PC-9 (cell line): ENCODE measurements around the gene EFCAB11. TPM values are rescaled to one million over a fixed set of nuclear protein-coding genes. Genes with fewer than 3 reads are reported as not detected.
A peak's percentile ranks its signal among the peaks of the same experiment; 100 is the strongest.
"Not testable (repeated sequence)": the region's sequence is repeated elsewhere in the genome, so short reads cannot be mapped to it uniquely, and the experiment has no call there.

Experiments used
- BruUV-seq: library from RNA; stranded (reverse); fragments of 400-500 nt; replicated peaks from 2 replicates; lab custom pipeline; 2021; lab: Mats Ljungman, UMichigan
- CTCF ChIA-PET: fragments of 300-600 bp; sonication (Branson Sonifier 250); formaldehyde crosslinking; loops from one replicate; lab custom pipeline; 2022; ENCODE audit warnings: antibody characterized with exemption; lab: Charles Lee
- POLR2A ChIA-PET: fragments of 300-600 bp; sonication (Branson Sonifier 250); formaldehyde crosslinking; loops from one replicate; lab custom pipeline; 2022; ENCODE audit warnings: antibody characterized with exemption; ENCODE audit not compliant: unreplicated experiment; lab: Charles Lee
- DNase-seq, 2 experiments: peaks; one replicate each; pipeline versions ENCODE4 v3.0.0 to v3.0.0-alpha.2; 2015 to 2022; ENCODE audit warnings: mixed read lengths in 1 of 2
- H2AFZ ChIP-seq: fragments of 200-600 bp; sonication (generic); 2 replicates; pipeline ENCODE4 v1.8.1; 2017; ENCODE audit warnings: antibody characterized with exemption
- H3F3A ChIP-seq: fragments of 200-600 bp; sonication (generic); 2 replicates; pipeline ENCODE4 v1.8.1; 2017; ENCODE audit warnings: antibody characterized with exemption, mild to moderate bottlenecking, low read depth; ENCODE audit not compliant: insufficient read depth
- H3K27ac ChIP-seq: fragments of 200-600 bp; sonication (generic); 2 replicates; pipeline ENCODE4 v1.6.1; 2016; ENCODE audit warnings: mixed run types
- H3K27me3 ChIP-seq: fragments of 200-600 bp; sonication (generic); 2 replicates; pipeline ENCODE4 v1.6.1; 2016; ENCODE audit warnings: low read depth, mixed run types; ENCODE audit not compliant: insufficient read depth
- H3K36me3 ChIP-seq: fragments of 200-600 bp; sonication (generic); 2 replicates; pipeline ENCODE4 v1.6.1; 2016; ENCODE audit warnings: low read depth, mixed run types
- H3K4me1 ChIP-seq: fragments of 200-600 bp; sonication (generic); replicated peaks from 2 replicates; pipeline ENCODE4 v1.6.1; 2016; ENCODE audit warnings: mixed run types; ENCODE audit not compliant: insufficient read depth
- H3K4me2 ChIP-seq: fragments of 200-600 bp; sonication (generic); 2 replicates; pipeline ENCODE4 v1.6.1; 2017; ENCODE audit warnings: mixed run types
- H3K4me3 ChIP-seq: fragments of 200-600 bp; sonication (generic); 2 replicates; pipeline ENCODE4 v1.6.1; 2016; ENCODE audit warnings: mixed run types
- H3K79me2 ChIP-seq: fragments of 200-600 bp; sonication (generic); 2 replicates; pipeline ENCODE4 v1.6.1; 2017; ENCODE audit warnings: low read depth, mixed run types
- H3K9me2 ChIP-seq: fragments of 200-600 bp; sonication (generic); 2 replicates; pipeline ENCODE4 v1.8.1; 2017; ENCODE audit warnings: mild to moderate bottlenecking; ENCODE audit not compliant: insufficient read depth
- H3K9me3 ChIP-seq: fragments of 200-600 bp; sonication (generic); 2 replicates; pipeline ENCODE4 v1.8.1; 2016; ENCODE audit warnings: low read depth; ENCODE audit not compliant: insufficient read depth
- H4K20me1 ChIP-seq: fragments of 200-600 bp; sonication (generic); 2 replicates; pipeline ENCODE4 v1.8.1; 2017; ENCODE audit not compliant: insufficient read depth
- EZH2 ChIP-seq: fragments of 200-600 bp; sonication (generic); IDR thresholded peaks from 2 replicates; pipeline ENCODE4 v1.8.0; 2017; ENCODE audit warnings: antibody characterized with exemption, low read depth
- intact Hi-C: fragments of 100-400 bp; cut with micrococcal nuclease; formaldehyde crosslinking; loops from one replicate; pipeline ENCODE4 v1.10.0; 2022; ENCODE audit not compliant: unreplicated experiment
- total RNA-seq: library from RNA; stranded (reverse); gene quantifications from 2 replicates; pipeline ENCODE4 v1.2.3, GENCODE V29; 2021
- TF ChIP-seq, protein P1 (sequence below): fragments of 200-600 bp; sonication (generic); conservative IDR thresholded peaks from 2 replicates; pipeline ENCODE4 v1.6.1; 2017; ENCODE audit warnings: mixed run types, antibody characterized with exemption, mild to moderate bottlenecking, moderate library complexity

EFCAB11 gene
- total RNA-seq, 1 experiment from 2014 or later = 8.4 TPM

DNA sequence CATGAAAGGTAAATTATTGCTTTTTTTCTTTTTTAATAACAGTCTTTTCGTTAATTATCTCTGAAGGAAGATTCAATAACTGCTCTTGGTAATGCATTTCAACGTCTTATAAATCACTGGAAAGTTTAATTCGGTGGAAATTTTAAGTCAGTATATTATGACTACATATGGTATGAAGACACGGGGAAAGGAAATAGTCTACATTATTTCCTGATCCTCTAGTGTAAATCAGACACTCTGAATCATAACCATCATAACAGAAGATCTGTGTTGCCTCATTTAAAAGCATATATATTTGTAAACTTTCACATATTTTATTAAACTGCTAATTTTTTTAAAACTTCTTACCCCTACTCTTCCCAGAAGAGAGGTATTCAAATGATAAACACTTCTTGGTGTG lies 53.7 kb downstream of the EFCAB11 start:
- H3K4me3 ChIP-seq = no peak overlapping the region
- intact Hi-C loops = no loop called here
- BruUV-seq = no TSS peak
- H3K9me3 ChIP-seq = no peaks in the 10 kb centered on the region
- no peak for DNase-seq
- H3K9me2 ChIP-seq = no peaks in the 10 kb centered on the region
- CTCF ChIA-PET = no interaction called here
- no peaks in the 10 kb centered on the region for H3K27me3 ChIP-seq
- no peak overlapping the region for H3K4me2 ChIP-seq
- H3F3A ChIP-seq = no peaks in the 10 kb centered on the region
- H3K4me1 ChIP-seq = no peaks in the 10 kb centered on the region
- no peaks in the 10 kb centered on the region for H3K36me3 ChIP-seq
- no peaks in the 10 kb centered on the region for H4K20me1 ChIP-seq
- no peak overlapping the region for H2AFZ ChIP-seq
- POLR2A ChIA-PET = no interaction called here
- H3K27ac ChIP-seq = no peak overlapping the region
- TF ChIP-seq EZH2 = no peak
- TF ChIP-seq, protein P1, sequence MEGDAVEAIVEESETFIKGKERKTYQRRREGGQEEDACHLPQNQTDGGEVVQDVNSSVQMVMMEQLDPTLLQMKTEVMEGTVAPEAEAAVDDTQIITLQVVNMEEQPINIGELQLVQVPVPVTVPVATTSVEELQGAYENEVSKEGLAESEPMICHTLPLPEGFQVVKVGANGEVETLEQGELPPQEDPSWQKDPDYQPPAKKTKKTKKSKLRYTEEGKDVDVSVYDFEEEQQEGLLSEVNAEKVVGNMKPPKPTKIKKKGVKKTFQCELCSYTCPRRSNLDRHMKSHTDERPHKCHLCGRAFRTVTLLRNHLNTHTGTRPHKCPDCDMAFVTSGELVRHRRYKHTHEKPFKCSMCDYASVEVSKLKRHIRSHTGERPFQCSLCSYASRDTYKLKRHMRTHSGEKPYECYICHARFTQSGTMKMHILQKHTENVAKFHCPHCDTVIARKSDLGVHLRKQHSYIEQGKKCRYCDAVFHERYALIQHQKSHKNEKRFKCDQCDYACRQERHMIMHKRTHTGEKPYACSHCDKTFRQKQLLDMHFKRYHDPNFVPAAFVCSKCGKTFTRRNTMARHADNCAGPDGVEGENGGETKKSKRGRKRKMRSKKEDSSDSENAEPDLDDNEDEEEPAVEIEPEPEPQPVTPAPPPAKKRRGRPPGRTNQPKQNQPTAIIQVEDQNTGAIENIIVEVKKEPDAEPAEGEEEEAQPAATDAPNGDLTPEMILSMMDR = no peak
- H3K79me2 ChIP-seq = no peaks in the 10 kb centered on the region

DNA sequence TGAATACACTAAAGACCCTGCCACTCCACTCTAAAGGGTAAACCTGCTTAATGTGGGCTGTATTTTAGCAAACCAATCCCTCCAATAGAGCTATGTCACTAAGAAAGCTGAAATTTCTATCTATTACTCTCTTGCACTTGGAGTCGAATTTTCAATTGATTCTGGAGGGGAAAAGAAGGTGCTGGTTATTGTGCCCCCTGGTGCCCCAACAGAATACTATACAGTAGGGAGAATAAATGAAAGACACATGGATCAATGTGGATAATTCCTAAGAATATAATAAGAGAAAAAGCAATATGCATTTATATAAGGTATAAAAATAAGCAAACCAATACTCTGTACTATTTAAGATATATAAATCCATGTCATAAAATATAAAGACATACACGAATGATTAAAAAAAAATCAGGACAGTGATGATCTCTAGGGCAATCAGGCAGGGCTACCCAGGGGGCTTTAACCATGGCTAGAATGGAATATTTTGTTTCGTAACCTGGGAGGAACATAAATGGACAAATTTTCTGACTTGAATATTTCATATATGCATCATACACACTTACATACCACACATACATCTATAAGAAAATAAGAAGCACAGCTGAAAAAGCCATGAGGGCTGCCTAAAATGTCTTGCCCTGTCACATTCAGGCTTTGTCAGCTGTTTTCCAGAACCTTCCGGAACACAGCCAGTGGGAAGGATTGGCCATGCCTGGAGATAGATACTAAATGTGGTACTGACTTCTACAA lies 54.4 kb downstream of the EFCAB11 start:
- Histone ChIP-seq H3K4me3 (no peak overlapping the region), H2AFZ (no peak overlapping the region), H3K79me2 (no peaks in the 10 kb centered on the region), H3K4me2 (no peak overlapping the region), H3K9me3 (no peaks in the 10 kb centered on the region), H3K4me1 (no peaks in the 10 kb centered on the region), H3F3A (no peaks in the 10 kb centered on the region), H3K36me3 (no peaks in the 10 kb centered on the region), H4K20me1 (no peaks in the 10 kb centered on the region), H3K27me3 (no peaks in the 10 kb centered on the region), H3K9me2 (no peaks in the 10 kb centered on the region), H3K27ac (no peak overlapping the region)
- TF ChIP-seq, protein P1 = 0 out of 2 replicates have a peak, but pooled peaks have one; percentile 27
- TF ChIP-seq EZH2 = no peak
- intact Hi-C loops = no loop called here
- DNase-seq = no peak
- ChIA-PET POLR2A (no interaction called here), CTCF (no interaction called here)
- no TSS peak for BruUV-seq

GRCh38 chr14:89899291-89899690 lies 55.2 kb downstream of the EFCAB11 start:
- Histone ChIP-seq H4K20me1 (no peaks in the 10 kb centered on the region), H3K79me2 (no peaks in the 10 kb centered on the region), H3K27ac (no peak overlapping the region), H3K4me2 (no peak overlapping the region), H3K9me2 (no peaks in the 10 kb centered on the region), H3K9me3 (no peaks in the 10 kb centered on the region), H3K36me3 (no peaks in the 10 kb centered on the region), H3F3A (no peaks in the 10 kb centered on the region), H2AFZ (no peak overlapping the region), H3K27me3 (no peaks in the 10 kb centered on the region), H3K4me3 (no peak overlapping the region), H3K4me1 (no peaks in the 10 kb centered on the region)
- DNase-seq = no peak
- BruUV-seq = no TSS peak
- POLR2A ChIA-PET = no interaction called here
- CTCF ChIA-PET = no interaction called here
- no peak for TF ChIP-seq EZH2
- TF ChIP-seq, protein P1 = no peak
- intact Hi-C loops = no loop called here

- H2AFZ ChIP-seq, POLR2A ChIA-PET, H3K27me3 ChIP-seq, DNase-seq, H3K36me3 ChIP-seq, BruUV-seq, H3K4me3 ChIP-seq, H3K4me1 ChIP-seq, intact Hi-C loops, H3K79me2 ChIP-seq, CTCF ChIA-PET, H3F3A ChIP-seq, H3K9me3 ChIP-seq, H3K27ac ChIP-seq, H3K9me2 ChIP-seq, H3K4me2 ChIP-seq, H4K20me1 ChIP-seq: not testable (repeated sequence)
Observed at GRCh38 chr14:89893388-89893787, 61.1 kb downstream of the EFCAB11 start.
